Hair follicular keratinocyte (primary cell): ENCODE measurements around the gene TCEAL7. TPM values are rescaled to one million over a fixed set of nuclear protein-coding genes. Genes with fewer than 3 reads are reported as not detected.

Experiments used
- total RNA-seq: library from RNA; depleted of rRNA; stranded (reverse); fragments of >200 nt; gene quantifications from 2 replicates; pipeline ENCODE4 v1.2.3, GENCODE V29; 2015

Gene TCEAL7
- total RNA-seq: 7.6 and 9.9 TPM in 2 replicates

GRCh38 chrX:103329991-103330390 is at the start of gene TCEAL7:
Gene TCEAL7, plus strand, starts transcription at chrX:103330239. Its CDS starts 1,165 bp downstream, at chrX:103331404.

GRCh38 chrX:103310555-103311398 is 19.3 kb upstream of the TCEAL7 start, which contains the start of gene BEX2:
Gene BEX2, minus strand, starts transcription at chrX:103310990. Its CDS starts 1,014 bp downstream, at chrX:103309976.

GRCh38 chrX:103356130-103356798 is 26.2 kb downstream of the TCEAL7 start, which contains the start of gene TCEAL9:
Gene TCEAL9, plus strand, starts transcription at chrX:103356506. Its CDS starts 1,179 bp downstream, at chrX:103357685.

GRCh38 chrX:103376118-103376978 is 46.3 kb downstream of the TCEAL7 start, which contains the start of gene BEX3:
Gene BEX3, plus strand, starts transcription at chrX:103376538. Its CDS starts 984 bp downstream, at chrX:103377522.

Other genes with a start within 250 kb of the TCEAL7 start
- 0.08 TPM in 1 of 2 replicates, not detected in the other for gene NXF3, start 237.1 kb upstream of the TCEAL7 start, total RNA-seq
- 26.2 and 32.5 TPM in 2 replicates for gene BEX4, start 115.1 kb upstream of the TCEAL7 start, total RNA-seq
- gene TCEAL8, start 75.1 kb upstream of the TCEAL7 start, total RNA-seq: 77.5 and 78.7 TPM in 2 replicates
- not detected in 2 replicates for gene TCEAL5, start 53.5 kb upstream of the TCEAL7 start, total RNA-seq
- 13.8 and 24.0 TPM in 2 replicates for gene BEX2, start 19.2 kb upstream of the TCEAL7 start, total RNA-seq
- gene TCEAL9, start 26.3 kb downstream of the TCEAL7 start, total RNA-seq: 70.4 and 76.2 TPM in 2 replicates
- 132 and 200 TPM in 2 replicates for gene BEX3, start 46.3 kb downstream of the TCEAL7 start, total RNA-seq
- not detected in 2 replicates for gene RAB40A, start 189.2 kb downstream of the TCEAL7 start, total RNA-seq